Dermis microvascular lymphatic vessel endothelial cell (primary cell): ENCODE results near the gene MUCL1. TPM values are rescaled to one million over a fixed set of nuclear protein-coding genes. Genes with fewer than 3 reads are reported as not detected.

Source experiments
- DNase-seq, 2 donors: peaks; one replicate each; pipeline versions ENCODE4 v3.0.0 to v3.0.0-alpha.2; 2010; ENCODE audit warnings: low read depth in 2 of 2
- total RNA-seq: library from RNA; depleted of rRNA; stranded (reverse); fragments of >200 nt; gene quantifications from 2 replicates; pipeline ENCODE4 v1.2.1, GENCODE V29; 2014

The MUCL1 gene
- total RNA-seq, 1 donor from 2014 or later = not detected

- no peak for DNase-seq
Observed at GRCh38 chr12:54891717-54892478, 37.6 kb downstream of the MUCL1 start.

Other genes starting within 250 kb of the MUCL1 start
- not detected in 2 replicates for gene LACRT, start 219.6 kb upstream of the MUCL1 start, total RNA-seq
- not detected in 2 replicates for gene DCD, start 206.2 kb upstream of the MUCL1 start, total RNA-seq
- gene TESPA1, start 130.2 kb downstream of the MUCL1 start, total RNA-seq = not detected in 2 replicates
- gene NEUROD4, start 165.5 kb downstream of the MUCL1 start, total RNA-seq = not detected in 2 replicates